Measurements from ENCODE around the gene SLC39A11. TPM values are rescaled to one million over a fixed set of nuclear protein-coding genes. Genes with fewer than 3 reads are reported as not detected.

Gene SLC39A11
- total RNA-seq, 2 experiments from 2014 or later: 25.6 to 51.5 TPM

DNA sequence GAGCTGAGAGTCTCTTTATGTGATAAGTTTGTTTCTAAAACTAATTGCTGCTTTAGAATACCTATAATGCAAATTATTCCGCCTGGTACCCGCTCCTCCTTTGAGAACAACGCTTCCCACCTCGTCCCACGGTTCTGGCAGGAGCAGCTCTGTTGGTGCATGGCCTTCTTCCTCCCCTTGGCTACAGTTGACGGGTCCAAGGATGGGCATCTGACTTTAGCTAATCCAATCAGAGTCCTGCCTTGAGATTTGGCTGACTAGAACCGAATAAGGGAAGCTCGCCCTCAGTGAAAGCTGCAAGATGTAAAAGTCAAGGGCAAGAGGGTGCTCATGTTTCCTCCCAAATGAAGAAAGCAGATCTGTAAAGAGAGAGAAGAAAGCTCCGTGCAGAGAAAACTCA, 481.3 kb downstream of the SLC39A11 start:
- Histone ChIP-seq H3K9me2 (ENCODE audit: insufficient read depth, low read length) (no peaks in the 10 kb centered on the region), H3K4me1 (ENCODE audit: insufficient read depth, low read length, poor library complexity, severe bottlenecking) (no peaks in the 10 kb centered on the region), H3K9me3 (ENCODE audit: low read length) (peaks cover 12% of the 10 kb centered on the region; the same call in 1 of the 2 replicates), H3K4me3 (ENCODE audit: low read depth, low read length, poor library complexity, severe bottlenecking) (no peak overlapping the region), H3K4me2 (ENCODE audit: low read length) (no peak overlapping the region), H2AFZ (ENCODE audit: low read length) (no peak overlapping the region), H4K20me1 (ENCODE audit: insufficient read depth, low read length) (no peaks in the 10 kb centered on the region), H3K36me3 (ENCODE audit: insufficient read depth, low read length) (no peaks in the 10 kb centered on the region), H3K79me2 (ENCODE audit: insufficient read depth, low read depth, low read length) (no peaks in the 10 kb centered on the region), H3K27ac (ENCODE audit: low read depth, low read length, poor library complexity, severe bottlenecking) (no peak overlapping the region)
- no TSS peak for BruUV-seq (replicated peaks)
- intact Hi-C loops (cut with micrococcal nuclease; ENCODE audit: unreplicated experiment): no loop called here
- TF ChIP-seq EZH2phosphoT487 (IDR thresholded peaks at IDR 0.05; ENCODE audit: borderline replicate concordance, low read depth, low read length): no peak
- TF ChIP-seq, protein P1, sequence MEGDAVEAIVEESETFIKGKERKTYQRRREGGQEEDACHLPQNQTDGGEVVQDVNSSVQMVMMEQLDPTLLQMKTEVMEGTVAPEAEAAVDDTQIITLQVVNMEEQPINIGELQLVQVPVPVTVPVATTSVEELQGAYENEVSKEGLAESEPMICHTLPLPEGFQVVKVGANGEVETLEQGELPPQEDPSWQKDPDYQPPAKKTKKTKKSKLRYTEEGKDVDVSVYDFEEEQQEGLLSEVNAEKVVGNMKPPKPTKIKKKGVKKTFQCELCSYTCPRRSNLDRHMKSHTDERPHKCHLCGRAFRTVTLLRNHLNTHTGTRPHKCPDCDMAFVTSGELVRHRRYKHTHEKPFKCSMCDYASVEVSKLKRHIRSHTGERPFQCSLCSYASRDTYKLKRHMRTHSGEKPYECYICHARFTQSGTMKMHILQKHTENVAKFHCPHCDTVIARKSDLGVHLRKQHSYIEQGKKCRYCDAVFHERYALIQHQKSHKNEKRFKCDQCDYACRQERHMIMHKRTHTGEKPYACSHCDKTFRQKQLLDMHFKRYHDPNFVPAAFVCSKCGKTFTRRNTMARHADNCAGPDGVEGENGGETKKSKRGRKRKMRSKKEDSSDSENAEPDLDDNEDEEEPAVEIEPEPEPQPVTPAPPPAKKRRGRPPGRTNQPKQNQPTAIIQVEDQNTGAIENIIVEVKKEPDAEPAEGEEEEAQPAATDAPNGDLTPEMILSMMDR (conservative IDR thresholded peaks at IDR 0.05; ENCODE audit: low read length): no peak
- no peak for DNase-seq (ENCODE audit: low spot score)
- ChIA-PET CTCF (ENCODE audit: unreplicated experiment) (no interaction called here), POLR2A (interaction anchor here (1.3 to 1.6 kb wide), 2 partner anchors 8 to 16 kb away, joined by 3 to 4 read pairs; no protein-coding TSS in a partner anchor)

DNA sequence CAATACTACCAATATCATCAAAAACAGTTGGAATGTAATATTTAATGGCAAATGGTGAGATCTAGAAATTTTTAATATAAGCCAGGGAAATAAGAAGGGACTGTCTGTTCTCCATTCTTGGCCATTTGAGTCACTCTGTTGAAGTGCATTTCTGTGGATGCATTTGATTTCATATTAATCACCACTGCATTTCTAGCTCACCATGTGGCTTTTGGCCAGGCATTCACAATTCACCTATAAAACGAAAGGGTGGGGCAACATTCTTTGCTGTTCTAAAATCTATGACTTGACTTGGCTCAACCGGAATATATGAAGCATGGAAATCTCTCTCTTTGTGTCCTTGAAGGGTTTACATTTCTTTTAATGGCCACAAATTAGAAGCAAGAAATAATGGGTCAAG, 483.0 kb downstream of the SLC39A11 start:
- Histone ChIP-seq H4K20me1 (ENCODE audit: insufficient read depth, low read length) (no peaks in the 10 kb centered on the region), H3K36me3 (ENCODE audit: insufficient read depth, low read length) (no peaks in the 10 kb centered on the region), H3K27ac (ENCODE audit: low read depth, low read length, poor library complexity, severe bottlenecking) (no peak overlapping the region), H2AFZ (ENCODE audit: low read length) (no peak overlapping the region), H3K4me3 (ENCODE audit: low read depth, low read length, poor library complexity, severe bottlenecking) (no peak overlapping the region), H3K9me2 (ENCODE audit: insufficient read depth, low read length) (no peaks in the 10 kb centered on the region), H3K4me1 (ENCODE audit: insufficient read depth, low read length, poor library complexity, severe bottlenecking) (no peaks in the 10 kb centered on the region), H3K9me3 (ENCODE audit: low read length) (peaks cover 12% of the 10 kb centered on the region; the same call in 1 of the 2 replicates), H3K79me2 (ENCODE audit: insufficient read depth, low read depth, low read length) (no peaks in the 10 kb centered on the region), H3K4me2 (ENCODE audit: low read length) (no peak overlapping the region)
- BruUV-seq (replicated peaks): no TSS peak
- no peak for DNase-seq (ENCODE audit: low spot score)
- CTCF ChIA-PET (ENCODE audit: unreplicated experiment): no interaction called here
- TF ChIP-seq, protein P1 (conservative IDR thresholded peaks at IDR 0.05; ENCODE audit: low read length): no peak
- no peak for TF ChIP-seq EZH2phosphoT487 (IDR thresholded peaks at IDR 0.05; ENCODE audit: borderline replicate concordance, low read depth, low read length)
- POLR2A ChIA-PET: interaction anchor here (1.6 kb wide), 1 partner anchor 15 kb away, joined by 4 read pairs; no protein-coding TSS in a partner anchor
- intact Hi-C loops (cut with micrococcal nuclease; ENCODE audit: unreplicated experiment): no loop called here

DNA sequence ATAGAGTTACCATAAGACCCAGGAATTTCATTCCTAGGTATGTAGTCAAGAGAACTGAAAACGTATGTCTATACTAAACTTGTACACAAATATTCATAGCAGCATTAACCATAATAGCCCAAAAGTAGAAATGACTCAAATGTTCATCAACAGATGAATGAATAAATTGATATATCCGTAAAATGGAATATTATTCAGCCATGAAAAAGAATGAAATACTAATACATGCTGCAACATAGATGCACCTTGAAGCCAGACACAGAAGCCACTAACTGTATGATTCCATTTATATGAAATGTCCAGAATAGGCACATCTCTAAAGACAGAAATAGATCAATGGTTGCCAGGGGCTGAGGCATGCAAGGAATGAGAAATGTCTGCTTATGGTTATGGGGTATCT, 484.1 kb downstream of the SLC39A11 start:
- no peaks in the 10 kb centered on the region for H3K9me2 ChIP-seq (ENCODE audit: insufficient read depth, low read length)
- no peaks in the 10 kb centered on the region for H3K4me1 ChIP-seq (ENCODE audit: insufficient read depth, low read length, poor library complexity, severe bottlenecking)
- intact Hi-C loops (cut with micrococcal nuclease; ENCODE audit: unreplicated experiment): no loop called here
- no peak for DNase-seq (ENCODE audit: low spot score)
- no peak for TF ChIP-seq EZH2phosphoT487 (IDR thresholded peaks at IDR 0.05; ENCODE audit: borderline replicate concordance, low read depth, low read length)
- TF ChIP-seq, protein P1 (conservative IDR thresholded peaks at IDR 0.05; ENCODE audit: low read length): no peak
- no peak overlapping the region for H3K27ac ChIP-seq (ENCODE audit: low read depth, low read length, poor library complexity, severe bottlenecking)
- H3K36me3 ChIP-seq (ENCODE audit: insufficient read depth, low read length): no peaks in the 10 kb centered on the region
- BruUV-seq (replicated peaks): no TSS peak
- CTCF ChIA-PET (ENCODE audit: unreplicated experiment): no interaction called here
- H3K4me3 ChIP-seq (ENCODE audit: low read depth, low read length, poor library complexity, severe bottlenecking): no peak overlapping the region
- POLR2A ChIA-PET: no interaction called here
- peaks cover 12% of the 10 kb centered on the region; the same call in 1 of the 2 replicates for H3K9me3 ChIP-seq (ENCODE audit: low read length)
- H4K20me1 ChIP-seq (ENCODE audit: insufficient read depth, low read length): no peaks in the 10 kb centered on the region
- no peaks in the 10 kb centered on the region for H3K79me2 ChIP-seq (ENCODE audit: insufficient read depth, low read depth, low read length)
- no peak overlapping the region for H3K4me2 ChIP-seq (ENCODE audit: low read length)
- H2AFZ ChIP-seq (ENCODE audit: low read length): no peak overlapping the region

Measured in OCI-LY7 (cell line).